H1 (cell line): ENCODE results near the gene POLR2A. TPM values are rescaled to one million over a fixed set of nuclear protein-coding genes. Genes with fewer than 3 reads are reported as not detected.

Source experiments
- CTCF ChIA-PET: fragments of 300-600 bp; sonication (Branson Sonifier 250); formaldehyde crosslinking; loops from one replicate; lab custom pipeline; 2021; ENCODE audit not compliant: partially characterized antibody; lab: Charles Lee
- POLR2A ChIA-PET: fragments of 300-600 bp; sonication (Branson Sonifier 250); formaldehyde crosslinking; loops from one replicate; lab custom pipeline; 2021; ENCODE audit warnings: inconsistent platforms; ENCODE audit not compliant: partially characterized antibody; lab: Charles Lee
- DNase-seq, 2 experiments: peaks; one replicate each; pipeline versions ENCODE4 v3.0.0 to v3.0.0-alpha.2; 2010 to 2022; ENCODE audit warnings: low spot score in 2 of 2, low read depth in 1 of 2, mixed read lengths in 1 of 2
- FAIRE-seq: peaks from 2 replicates; lab custom pipeline; 2011; peaks lifted over from hg19 to GRCh38; lab: Jason Lieb, UNC
- H2AFZ ChIP-seq: 2 replicates; pipeline ENCODE4 v1.8.1; 2012; ENCODE audit warnings: low read length, inconsistent platforms
- H2AK5ac ChIP-seq: 2 replicates; pipeline ENCODE4 v1.6.1; 2013; ENCODE audit warnings: low read depth, low read length
- H2BK120ac ChIP-seq: replicated peaks from 2 replicates; pipeline ENCODE3; 2013; ENCODE audit warnings: low read depth, low read length, inconsistent platforms
- H2BK12ac ChIP-seq: 2 replicates; pipeline ENCODE4 v1.6.1; 2013; ENCODE audit warnings: low read depth, low read length
- H2BK15ac ChIP-seq: 2 replicates; pipeline ENCODE4 v1.6.1; 2013; ENCODE audit warnings: low read length
- H2BK20ac ChIP-seq: 2 replicates; pipeline ENCODE4 v1.6.1; 2013; ENCODE audit warnings: low read length
- H2BK5ac ChIP-seq: 2 replicates; pipeline ENCODE4 v1.6.1; 2013; ENCODE audit warnings: low read depth, low read length
- H3K14ac ChIP-seq: 2 replicates; pipeline ENCODE4 v1.6.1; 2013; ENCODE audit warnings: inconsistent platforms; ENCODE audit not compliant: insufficient read length
- H3K18ac ChIP-seq: 2 replicates; pipeline ENCODE4 v1.6.1; 2013; ENCODE audit warnings: low read length; ENCODE audit errors: extremely low read depth
- H3K23ac ChIP-seq: 2 replicates; pipeline ENCODE4 v1.6.1; 2013; ENCODE audit warnings: inconsistent platforms; ENCODE audit not compliant: insufficient read length
- H3K23me2 ChIP-seq: 2 replicates; pipeline ENCODE4 v1.6.1; 2013; ENCODE audit warnings: low read depth, low read length
- H3K27ac ChIP-seq: 2 replicates; pipeline ENCODE4 v1.6.1; 2011; ENCODE audit warnings: low read depth, low read length, inconsistent platforms
- H3K27me3 ChIP-seq, 4 experiments: replicated peaks in 1 of 4; 1 replicate in 1 of 4; 2 replicates in 3 of 4; pipeline versions ENCODE4 v1.6.1 to v1.8.1; 2011 to 2013; ENCODE audit warnings: low read length in 3 of 4, mild to moderate bottlenecking in 3 of 4, inconsistent platforms in 2 of 4, mixed read lengths in 2 of 4, moderate library complexity in 1 of 4; ENCODE audit not compliant: control insufficient read depth in 3 of 4, insufficient read depth in 3 of 4; ENCODE audit errors: extremely low read depth in 1 of 4
- H3K36me3 ChIP-seq, 4 experiments: 2 replicates each; pipeline versions ENCODE4 v1.6.1 to v1.8.1; 2011 to 2013; ENCODE audit warnings: mild to moderate bottlenecking in 4 of 4, low read length in 3 of 4, moderate library complexity in 2 of 4, control low read depth in 1 of 4, inconsistent platforms in 1 of 4; ENCODE audit not compliant: insufficient read depth in 4 of 4, control insufficient read depth in 2 of 4
- H3K4ac ChIP-seq: replicated peaks from 2 replicates; pipeline ENCODE3; 2013; ENCODE audit warnings: low read length, low read depth, mixed read lengths, inconsistent platforms; ENCODE audit not compliant: insufficient read length
- H3K4me1 ChIP-seq, 4 experiments: replicated peaks in 1 of 4; 1 replicate in 1 of 4; 2 replicates in 3 of 4; pipeline versions ENCODE4 v1.6.1 to v1.8.1; 2011 to 2013; ENCODE audit warnings: low read length in 3 of 4, inconsistent platforms in 2 of 4, mixed read lengths in 1 of 4; ENCODE audit not compliant: insufficient read depth in 4 of 4, control insufficient read depth in 3 of 4
- H3K4me2 ChIP-seq, 2 experiments: 2 replicates each; pipeline versions ENCODE4 v1.6.1 to v1.8.1; 2011 to 2013; ENCODE audit warnings: low read depth in 2 of 2, low read length in 2 of 2, control low read depth in 1 of 2, inconsistent platforms in 1 of 2, mild to moderate bottlenecking in 1 of 2; ENCODE audit not compliant: insufficient read depth in 1 of 2
- H3K4me3 ChIP-seq, 4 experiments: fragments of 200-600, 300-600 bp in 1 of 4; sonication (generic), shearing (Covaris generic), sonication (Bioruptor Twin) in 1 of 4; 2 replicates each; pipeline versions ENCODE4 v1.5.1 to v1.8.1; 2011 to 2016; ENCODE audit warnings: low read length in 4 of 4, low read depth in 3 of 4, control low read depth in 2 of 4, inconsistent platforms in 2 of 4, mild to moderate bottlenecking in 2 of 4, mixed read lengths in 1 of 4, moderate library complexity in 1 of 4; ENCODE audit not compliant: insufficient read depth in 2 of 4; ENCODE audit errors: extremely low read depth in 1 of 4
- H3K56ac ChIP-seq: replicated peaks from 2 replicates; pipeline ENCODE3; 2013; ENCODE audit warnings: low read depth, mild to moderate bottlenecking, mixed read lengths, low read length, inconsistent platforms; ENCODE audit not compliant: insufficient read length
- H3K79me1 ChIP-seq: 2 replicates; pipeline ENCODE4 v1.6.1; 2013; ENCODE audit warnings: low read depth, low read length, control low read depth
- H3K79me2 ChIP-seq, 2 experiments: 2 replicates each; pipeline versions ENCODE4 v1.6.1 to v1.8.1; 2012 to 2013; ENCODE audit warnings: low read length in 2 of 2, mild to moderate bottlenecking in 2 of 2, inconsistent platforms in 1 of 2; ENCODE audit not compliant: insufficient read depth in 2 of 2, control insufficient read depth in 1 of 2
- H3K9ac ChIP-seq, 4 experiments: replicated peaks in 1 of 4; 1 replicate in 1 of 4; 2 replicates in 3 of 4; pipeline versions ENCODE4 v1.6.1 to v1.8.1; 2011 to 2013; ENCODE audit warnings: low read depth in 3 of 4, low read length in 3 of 4, control low read depth in 2 of 4, mild to moderate bottlenecking in 2 of 4, moderate library complexity in 2 of 4, inconsistent platforms in 1 of 4; ENCODE audit errors: extremely low read depth in 1 of 4
- H3K9me3 ChIP-seq, 2 experiments: 2 replicates each; pipeline versions ENCODE4 v1.6.1 to v1.8.1; 2012 to 2013; ENCODE audit warnings: mild to moderate bottlenecking in 2 of 2, moderate library complexity in 2 of 2, control low read depth in 1 of 2, inconsistent platforms in 1 of 2, low read depth in 1 of 2, low read length in 1 of 2, mixed read lengths in 1 of 2; ENCODE audit not compliant: insufficient read depth in 2 of 2
- H4K20me1 ChIP-seq, 2 experiments: replicated peaks in 1 of 2; 2 replicates each; pipeline versions ENCODE3 to v1.8.1; 2011 to 2013; ENCODE audit warnings: inconsistent platforms in 2 of 2, low read length in 2 of 2, mild to moderate bottlenecking in 1 of 2; ENCODE audit not compliant: insufficient read depth in 2 of 2, control insufficient read depth in 1 of 2
- H4K5ac ChIP-seq: 2 replicates; pipeline ENCODE4 v1.6.1; 2013; ENCODE audit warnings: low read length, low read depth, mixed read lengths, inconsistent platforms; ENCODE audit not compliant: insufficient read length
- H4K8ac ChIP-seq: 2 replicates; pipeline ENCODE4 v1.8.0; 2013; ENCODE audit warnings: mild to moderate bottlenecking, moderate library complexity, low read length, inconsistent platforms; ENCODE audit not compliant: insufficient read depth; ENCODE audit errors: extremely low read depth
- H4K91ac ChIP-seq: replicated peaks from 2 replicates; pipeline ENCODE3; 2013; ENCODE audit warnings: low read length, mixed read lengths, inconsistent platforms; ENCODE audit not compliant: insufficient read length
- FOSL1 ChIP-seq: IDR thresholded peaks from 2 replicates; pipeline ENCODE4 v1.6.1; 2011; ENCODE audit warnings: mild to moderate bottlenecking, low read depth, low read length, moderate library complexity; ENCODE audit not compliant: insufficient read depth
- KDM5A ChIP-seq: fragments of 200-600 bp; IDR thresholded peaks from 2 replicates; pipeline ENCODE4 v1.7.1; 2012; ENCODE audit warnings: mild to moderate bottlenecking, low read length, inconsistent platforms, mixed read lengths
- RAD21 ChIP-seq, 2 experiments: IDR thresholded peaks in 1 of 2; conservative IDR thresholded peaks in 1 of 2; 2 replicates each; pipeline ENCODE4 v1.6.1; 2011; ENCODE audit warnings: low read depth in 2 of 2, low read length in 2 of 2, improper control_type of control experiment in 1 of 2, inconsistent platforms in 1 of 2, mild to moderate bottlenecking in 1 of 2, moderate library complexity in 1 of 2
- TEAD4 ChIP-seq: IDR thresholded peaks from 2 replicates; pipeline ENCODE4 v1.6.1; 2012; ENCODE audit warnings: low read depth, low read length, inconsistent platforms, mixed read lengths
- WGBS, 2 experiments: shearing (Covaris generic) in 1 of 2; methylation state at CpG; one replicate each; pipeline versions ENCODE4 v1.1.6 to v1.1.7; 2013 to 2015; ENCODE audit warnings: low lambda C conversion rate in 2 of 2, mixed read lengths in 2 of 2, inconsistent platforms in 1 of 2, low coverage in 1 of 2, missing lambda C conversion rate in 1 of 2; ENCODE audit not compliant: insufficient replicate concordance in 2 of 2, insufficient coverage in 1 of 2, insufficient read length in 1 of 2; ENCODE audit errors: extremely low coverage in 1 of 2, missing lambda C conversion rate in 1 of 2; 5-methylcytosine and 5-hydroxymethylcytosine counted together
- polyA plus RNA-seq, 7 experiments: library from polyadenylated mRNA; depleted of rRNA in 3 of 7; stranded (reverse) in 5 of 7; unstranded in 2 of 7; fragments of >200 nt in 5 of 7; fragments of 200-250 nt in 2 of 7; gene quantifications; 1 replicate in 5 of 7; 2 replicates in 1 of 7; 4 replicates in 1 of 7; pipeline versions ENCODE4 v1.2.1 to v1.2.3, GENCODE V29; 2011 to 2013; ENCODE audit warnings: missing spikeins in 2 of 7, mixed read lengths in 2 of 7
- total RNA-seq: library from RNA; stranded (reverse); fragmentation: NEBNext Ultra II Directional; extraction: Animal tissue kit (Norgen Biotek cat#: 25700); gene quantifications from 2 replicates; pipeline ENCODE4 v1.2.1, GENCODE V29; 2021
- TF ChIP-seq, protein P1 (sequence below): IDR thresholded peaks from 2 replicates; pipeline ENCODE4 v1.6.1; 2012; ENCODE audit warnings: inconsistent platforms

The POLR2A gene
- total and polyA plus RNA-seq, 2 of the 8 experiments (the other 6 are each of a cell fraction or from before 2014, with no cell fraction given), result 26.8 to 150 TPM

DNA sequence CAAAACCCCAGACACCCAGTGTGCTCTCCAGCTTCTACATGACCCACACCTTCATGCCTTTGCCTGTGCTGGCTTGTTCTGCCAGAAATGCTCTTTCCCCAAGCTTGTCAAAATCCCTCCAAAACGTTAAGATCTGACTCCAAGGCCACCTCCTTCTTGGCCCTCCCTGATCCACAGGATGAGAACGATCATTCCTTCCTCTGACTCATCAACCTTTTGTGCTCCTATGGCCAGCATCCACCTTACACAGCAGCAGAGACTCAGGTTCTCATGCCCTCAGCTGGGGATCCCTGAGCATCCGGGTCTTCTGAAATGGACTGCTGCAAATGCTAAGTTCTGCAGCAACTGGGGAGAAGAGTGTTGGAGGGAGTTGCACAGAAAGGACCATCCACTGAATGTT is 7.7 kb upstream of the POLR2A start:
- Histone ChIP-seq H3K27me3 (no peaks in the 10 kb centered on the region; a peak in 1 of 7 replicates), H3K4ac (no peak overlapping the region), H4K20me1 (peaks cover 0 to 5% of the 10 kb centered on the region in 2 experiments), H3K23me2 (peaks cover 11% of the 10 kb centered on the region), H2BK15ac (0 out of 2 replicates have a peak overlapping the region, but pooled peaks have one; percentile 33), H3K4me2 (no peak overlapping the region; a peak in 1 of 4 replicates), H3K4me1 (peaks cover 2 to 18% (median 16%) of the 10 kb centered on the region in 4 experiments), H2AFZ (no peak overlapping the region), H3K79me2 (peaks cover 0 to 31% of the 10 kb centered on the region in 2 experiments; a peak in 2 of 4 replicates), H4K91ac (no peak overlapping the region), H3K14ac (no peak overlapping the region), H3K4me3 (no peak overlapping the region), H2AK5ac (0 out of 2 replicates have a peak overlapping the region, but pooled peaks have one; percentile 1), H3K36me3 (no peaks in the 10 kb centered on the region), H3K79me1 (peaks cover 12% of the 10 kb centered on the region), H4K5ac (no peak overlapping the region), H3K18ac (no peak overlapping the region), H4K8ac (no peak overlapping the region), H3K56ac (no peak overlapping the region), H3K23ac (no peak overlapping the region), H3K9me3 (no peaks in the 10 kb centered on the region), H2BK5ac (no peak overlapping the region), H2BK12ac (no peak overlapping the region), H2BK20ac (no peak overlapping the region), H3K9ac (peak overlapping the region in 1 of 4 experiments; percentile 21; a peak in 1 of 7 replicates), H3K27ac (no peak overlapping the region), H2BK120ac (no peak overlapping the region)
- CTCF ChIA-PET, result interaction anchor here (0.8 to 3.3 kb wide), 11 partner anchors 8 to 125 kb away, joined by 3 to 17 read pairs (median 4); partner anchors contain the start of gene TMEM102
- 75% methylated on average over 3 of the region's 3 CpGs; no CpG with 5 or more reads in 1 of the 2 experiments for WGBS, 2 experiments
- DNase-seq (no peak), FAIRE-seq (no peak)
- TF ChIP-seq RAD21 (IDR thresholded peaks at IDR 0.05 in 1 of 2, conservative IDR thresholded peaks at IDR 0.05 in 1 of 2; ENCODE audit: low read depth in 2 of 2, low read length in 2 of 2), result no peak
- no peak for TF ChIP-seq KDM5A
- no peak for TF ChIP-seq FOSL1
- no peak for TF ChIP-seq TEAD4
- TF ChIP-seq, protein P1, sequence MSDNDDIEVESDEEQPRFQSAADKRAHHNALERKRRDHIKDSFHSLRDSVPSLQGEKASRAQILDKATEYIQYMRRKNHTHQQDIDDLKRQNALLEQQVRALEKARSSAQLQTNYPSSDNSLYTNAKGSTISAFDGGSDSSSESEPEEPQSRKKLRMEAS, result no peak
- POLR2A ChIA-PET, result interaction anchor here (0.9 to 14.3 kb wide), 10 partner anchors 10 to 117 kb away, joined by 3 to 339 read pairs (median 4); partner anchors contain the start of genes CHRNB1, FGF11, NLGN2 and PLSCR3
